Fibroblast of skin of left biceps (primary cell): ENCODE data around the gene HEYL.

ENCODE experiments used
- DNase-seq, 2 experiments: peaks; one replicate each; pipeline ENCODE4 v3.0.0-alpha.2; 2013; ENCODE audit warnings: low read depth in 2 of 2

The HEYL gene

GRCh38 chr1:39666772-39667171 is 27.3 kb upstream of the HEYL start:
- DNase-seq = no peak

- no peak for DNase-seq
Measured at GRCh38 chr1:39663559-39663958, 24.1 kb upstream of the HEYL start.

- no peak for DNase-seq
Measured at GRCh38 chr1:39662861-39663260, 23.4 kb upstream of the HEYL start.

- DNase-seq = no peak
Measured at GRCh38 chr1:39659538-39659937, 20.1 kb upstream of the HEYL start.

- no peak for DNase-seq
Measured at GRCh38 chr1:39659110-39659509, 19.7 kb upstream of the HEYL start.

GRCh38 chr1:39657923-39658485 is 18.6 kb upstream of the HEYL start:
- DNase-seq = peak; percentile 6 to 9

- DNase-seq = peak; percentile 4 to 6
Measured at GRCh38 chr1:39657402-39657801, 18.0 kb upstream of the HEYL start.

- DNase-seq = no peak
Measured at GRCh38 chr1:39656391-39656790, 16.9 kb upstream of the HEYL start.

GRCh38 chr1:39655578-39656268 is 16.3 kb upstream of the HEYL start:
- DNase-seq = no peak

GRCh38 chr1:39654291-39654690 is 14.8 kb upstream of the HEYL start:
- DNase-seq = no peak

GRCh38 chr1:39653546-39654031 is 14.1 kb upstream of the HEYL start:
- peak; percentile 30 to 37 for DNase-seq

- no peak for DNase-seq
Measured at GRCh38 chr1:39652554-39652953, 13.1 kb upstream of the HEYL start.

GRCh38 chr1:39652105-39652504 is 12.7 kb upstream of the HEYL start:
- DNase-seq = no peak

- no peak for DNase-seq
Measured at GRCh38 chr1:39650431-39650830, 11.0 kb upstream of the HEYL start.

- DNase-seq = no peak
Measured at GRCh38 chr1:39649636-39650185, 10.3 kb upstream of the HEYL start.

- no peak for DNase-seq
Measured at GRCh38 chr1:39648496-39648895, 9.1 kb upstream of the HEYL start.

- no peak for DNase-seq
Measured at GRCh38 chr1:39647247-39647646, 7.8 kb upstream of the HEYL start.

- peak; percentile 36 to 56 for DNase-seq
Measured at GRCh38 chr1:39646232-39647081, 7.0 kb upstream of the HEYL start.

GRCh38 chr1:39645411-39646043 is 6.1 kb upstream of the HEYL start:
- DNase-seq = no peak

GRCh38 chr1:39643705-39644104 is 4.3 kb upstream of the HEYL start:
- DNase-seq = no peak

GRCh38 chr1:39642796-39643195 is 3.4 kb upstream of the HEYL start:
- no peak for DNase-seq

GRCh38 chr1:39640861-39641260 is 1.4 kb upstream of the HEYL start:
- no peak for DNase-seq
